HepG2 (cell line): ENCODE results near the gene ARRDC3. TPM values are rescaled to one million over a fixed set of nuclear protein-coding genes. Genes with fewer than 3 reads are reported as not detected.

Experiments used
- ATAC-seq: fragments of 200-7000 bp; cut with Tn5 transposase; 3 replicates; pipeline ENCODE4 v1.9.1; 2020; ENCODE audit warnings: mild to moderate bottlenecking, moderate library complexity
- BruUV-seq: library from RNA; stranded (reverse); fragments of 400-500 nt; replicated peaks from 2 replicates; lab custom pipeline; 2021; lab: Mats Ljungman, UMichigan
- CTCF ChIA-PET: fragments of 300-600 bp; formaldehyde crosslinking; extraction: SDS; loops from one replicate; lab custom pipeline; 2021; ENCODE audit warnings: low total read pairs, inconsistent platforms, low intra/inter-chr PET ratio; lab: Yijun Ruan, JAX
- POLR2A ChIA-PET: fragments of 350-600 bp; sonication (Branson Sonifier 250); formaldehyde crosslinking; loops from one replicate; lab custom pipeline; 2020; ENCODE audit warnings: antibody characterized with exemption, inconsistent platforms; lab: Yijun Ruan, JAX
- DNase-seq: peaks from one replicate; pipeline ENCODE4 v3.0.0-alpha.2; 2015; ENCODE audit warnings: low spot score
- FAIRE-seq: peaks from 3 replicates; lab custom pipeline; 2011; peaks lifted over from hg19 to GRCh38; lab: Jason Lieb, UNC
- H2AFZ ChIP-seq: one replicate; pipeline ENCODE4 v1.6.1; 2011; ENCODE audit warnings: low read length, inconsistent platforms
- H3K27ac ChIP-seq: fragments of 300-600 bp; 3 replicates; pipeline ENCODE4 v1.8.0; 2011; ENCODE audit warnings: mixed run types, mild to moderate bottlenecking, mixed read lengths, low read length, inconsistent platforms; ENCODE audit not compliant: insufficient read depth; ENCODE audit errors: extremely low read length
- H3K27me3 ChIP-seq, 2 experiments: fragments of 200-600 bp in 1 of 2; 2 replicates in 1 of 2; 3 replicates in 1 of 2; pipeline versions ENCODE4 v1.6.0 to v1.8.0; 2011; ENCODE audit warnings: low read length in 2 of 2, mild to moderate bottlenecking in 2 of 2, moderate library complexity in 2 of 2, inconsistent platforms in 1 of 2; ENCODE audit not compliant: insufficient read depth in 2 of 2, control insufficient read depth in 1 of 2
- H3K36me3 ChIP-seq, 2 experiments: fragments of 200-600 bp in 1 of 2; replicated peaks in 1 of 2; 2 replicates in 1 of 2; 3 replicates in 1 of 2; pipeline versions ENCODE4 v1.5.1 to v1.8.0; 2011; ENCODE audit warnings: low read length in 2 of 2, inconsistent platforms in 1 of 2; ENCODE audit not compliant: insufficient read depth in 2 of 2, control insufficient read depth in 1 of 2
- H3K4me1 ChIP-seq: 2 replicates; pipeline ENCODE4 v1.5.1; 2012; ENCODE audit warnings: low read length, inconsistent platforms; ENCODE audit not compliant: insufficient read depth
- H3K4me2 ChIP-seq: 2 replicates; pipeline ENCODE4 v1.6.0; 2011; ENCODE audit warnings: low read depth, low read length, inconsistent platforms
- H3K4me3 ChIP-seq, 3 experiments: fragments of 200-600 bp in 1 of 3; sonication (generic), shearing (Covaris generic) in 1 of 3; replicated peaks in 1 of 3; 2 replicates each; pipeline ENCODE4 v1.5.1; 2011 to 2016; ENCODE audit warnings: low read length in 3 of 3, inconsistent platforms in 2 of 3, low read depth in 2 of 3, mild to moderate bottlenecking in 2 of 3, control low read depth in 1 of 3, mixed read lengths in 1 of 3; ENCODE audit not compliant: insufficient read depth in 1 of 3
- H3K79me2 ChIP-seq: one replicate; pipeline ENCODE4 v1.6.1; 2011; ENCODE audit warnings: low read length, inconsistent platforms; ENCODE audit not compliant: insufficient read depth
- H3K9ac ChIP-seq: 2 replicates; pipeline ENCODE4 v1.6.0; 2011; ENCODE audit warnings: mild to moderate bottlenecking, low read depth, low read length, inconsistent platforms; ENCODE audit not compliant: insufficient read depth
- H3K9me3 ChIP-seq: 2 replicates; pipeline ENCODE4 v1.5.1; 2012; ENCODE audit warnings: mild to moderate bottlenecking, low read length
- H4K20me1 ChIP-seq: 2 replicates; pipeline ENCODE4 v1.6.0; 2011; ENCODE audit warnings: inconsistent platforms, mild to moderate bottlenecking, low read length, moderate library complexity; ENCODE audit not compliant: insufficient read depth
- NFE2L1 ChIP-seq: sonication (generic); formaldehyde crosslinking; IDR thresholded peaks from 2 replicates; pipeline ENCODE4 v1.4.0; 2020; ENCODE audit warnings: missing genetic modification reagents, mild to moderate bottlenecking, borderline replicate concordance
- ZNF652 ChIP-seq: IDR thresholded peaks from 2 replicates; pipeline ENCODE4 v1.6.1; 2016; ENCODE audit warnings: low read depth, borderline replicate concordance
- ZSCAN9 ChIP-seq: IDR thresholded peaks from 2 replicates; pipeline ENCODE4 v1.6.1; 2016; ENCODE audit warnings: borderline replicate concordance
- WGBS: methylation state at CpG from one replicate; pipeline ENCODE4 v1.1.6; 2017; ENCODE audit warnings: low lambda C conversion rate; 5-methylcytosine and 5-hydroxymethylcytosine counted together
- in situ Hi-C: cut with HindIII; loops from 2 replicates; pipeline ENCODE4 v1.10.0; 2017; ENCODE audit warnings: low pct_unique_long_range_greater_than_20kb; ENCODE audit not compliant: extremely low pct_ligation_motif_present
- intact Hi-C: fragments of 100-400 bp; cut with micrococcal nuclease; formaldehyde crosslinking; loops from one replicate; pipeline ENCODE4 v1.10.0; 2022; ENCODE audit not compliant: unreplicated experiment
- polyA plus RNA-seq, 8 experiments: library from polyadenylated mRNA; depleted of rRNA in 3 of 8; stranded (reverse) in 7 of 8; unstranded in 1 of 8; fragments of >200 nt; fragmentation: Illumina TruSeq in 4 of 8; extraction: Trizol in 4 of 8; gene quantifications; 2 replicates each; pipeline versions ENCODE4 v1.2.1 to v1.2.3, GENCODE V29; 2011 to 2016; ENCODE audit warnings: low read depth in 4 of 8, missing spikeins in 1 of 8, mixed read lengths in 1 of 8; ENCODE audit not compliant: insufficient read depth in 1 of 8
- total RNA-seq, 5 experiments: library from RNA; depleted of rRNA; stranded (reverse); fragments of >200 nt; fragmentation: Illumina TruSeq; extraction: Trizol; gene quantifications; 2 replicates each; pipeline ENCODE4 v1.2.3, GENCODE V29; 2016; ENCODE audit warnings: low read depth in 1 of 5
- TF ChIP-seq, protein P1 (sequence below): sonication (generic); formaldehyde crosslinking; IDR thresholded peaks from 2 replicates; pipeline ENCODE4 v1.9.0; 2021; ENCODE audit warnings: missing genetic modification reagents, mild to moderate bottlenecking, borderline replicate concordance
- TF ChIP-seq, protein P2 (sequence below): IDR thresholded peaks from 2 replicates; pipeline ENCODE4 v1.6.1; 2016; ENCODE audit warnings: low read depth, missing genetic modification reagents, missing compliant biosample characterization

Gene ARRDC3
- total and polyA plus RNA-seq, 2 of the 13 experiments (the other 11 are each of a cell fraction or from before 2014, with no cell fraction given), result 3.4 to 24.4 TPM

DNA sequence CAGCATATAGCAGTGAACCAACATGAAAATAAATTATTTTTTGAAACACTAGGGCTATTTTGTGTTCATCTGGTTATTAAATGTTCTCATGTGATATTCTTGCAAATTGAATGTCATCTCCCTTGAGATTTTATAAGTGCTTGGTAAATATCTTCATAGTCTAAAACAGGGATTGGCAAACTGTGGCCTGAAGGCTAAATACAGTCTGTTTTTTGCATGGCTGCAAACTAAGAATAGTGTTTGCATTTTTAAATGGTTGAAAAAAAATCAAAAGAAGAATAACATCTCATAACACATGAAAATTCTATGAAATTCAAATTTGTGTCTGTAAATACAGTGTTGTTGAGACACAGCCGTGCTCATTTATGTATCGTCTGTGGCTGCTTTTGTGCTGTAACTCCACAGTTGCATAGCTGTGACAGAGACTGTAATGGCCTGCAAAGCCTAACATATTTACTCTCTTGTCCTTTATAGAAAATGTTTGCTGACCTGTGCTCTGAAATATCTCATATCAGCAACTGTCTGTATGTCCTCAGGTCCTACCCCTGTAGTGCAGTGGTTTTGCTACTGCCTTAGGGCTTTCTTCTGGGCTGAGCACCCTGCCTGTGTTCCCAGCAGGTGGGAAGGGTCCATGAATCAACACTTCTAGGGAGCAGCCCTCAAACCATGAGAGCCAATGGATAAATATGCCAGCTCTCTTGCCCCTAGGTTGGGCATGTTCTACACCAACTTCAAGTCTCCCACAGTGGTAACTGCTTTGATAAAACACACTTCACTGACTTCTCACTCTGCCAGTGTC lies 41.7 kb upstream of the ARRDC3 start:
- DNase-seq (no peak), ATAC-seq (no peak), FAIRE-seq (no peak)
- in situ Hi-C loops, result no loop called here
- no peaks in the 10 kb centered on the region for H4K20me1 ChIP-seq
- no peaks in the 10 kb centered on the region for H3K4me1 ChIP-seq
- no peak overlapping the region for H2AFZ ChIP-seq
- H3K4me3 ChIP-seq, result no peak overlapping the region
- intact Hi-C loops, result no loop called here
- 40% methylated on average over 2 of the region's 2 CpGs for WGBS
- CTCF ChIA-PET, result no interaction called here
- POLR2A ChIA-PET, result no interaction called here
- H3K27ac ChIP-seq, result no peak overlapping the region
- TF ChIP-seq, protein P1, sequence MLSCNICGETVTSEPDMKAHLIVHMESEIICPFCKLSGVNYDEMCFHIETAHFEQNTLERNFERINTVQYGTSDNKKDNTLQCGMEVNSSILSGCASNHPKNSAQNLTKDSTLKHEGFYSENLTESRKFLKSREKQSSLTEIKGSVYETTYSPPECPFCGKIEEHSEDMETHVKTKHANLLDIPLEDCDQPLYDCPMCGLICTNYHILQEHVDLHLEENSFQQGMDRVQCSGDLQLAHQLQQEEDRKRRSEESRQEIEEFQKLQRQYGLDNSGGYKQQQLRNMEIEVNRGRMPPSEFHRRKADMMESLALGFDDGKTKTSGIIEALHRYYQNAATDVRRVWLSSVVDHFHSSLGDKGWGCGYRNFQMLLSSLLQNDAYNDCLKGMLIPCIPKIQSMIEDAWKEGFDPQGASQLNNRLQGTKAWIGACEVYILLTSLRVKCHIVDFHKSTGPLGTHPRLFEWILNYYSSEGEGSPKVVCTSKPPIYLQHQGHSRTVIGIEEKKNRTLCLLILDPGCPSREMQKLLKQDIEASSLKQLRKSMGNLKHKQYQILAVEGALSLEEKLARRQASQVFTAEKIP (CRISPR knock-in tag), result no peak
- TF ChIP-seq NFE2L1 (CRISPR knock-in tag) (no peak), ZSCAN9 (CRISPR knock-in tag) (no peak), ZNF652 (CRISPR knock-in tag) (no peak)
- TF ChIP-seq, protein P2, sequence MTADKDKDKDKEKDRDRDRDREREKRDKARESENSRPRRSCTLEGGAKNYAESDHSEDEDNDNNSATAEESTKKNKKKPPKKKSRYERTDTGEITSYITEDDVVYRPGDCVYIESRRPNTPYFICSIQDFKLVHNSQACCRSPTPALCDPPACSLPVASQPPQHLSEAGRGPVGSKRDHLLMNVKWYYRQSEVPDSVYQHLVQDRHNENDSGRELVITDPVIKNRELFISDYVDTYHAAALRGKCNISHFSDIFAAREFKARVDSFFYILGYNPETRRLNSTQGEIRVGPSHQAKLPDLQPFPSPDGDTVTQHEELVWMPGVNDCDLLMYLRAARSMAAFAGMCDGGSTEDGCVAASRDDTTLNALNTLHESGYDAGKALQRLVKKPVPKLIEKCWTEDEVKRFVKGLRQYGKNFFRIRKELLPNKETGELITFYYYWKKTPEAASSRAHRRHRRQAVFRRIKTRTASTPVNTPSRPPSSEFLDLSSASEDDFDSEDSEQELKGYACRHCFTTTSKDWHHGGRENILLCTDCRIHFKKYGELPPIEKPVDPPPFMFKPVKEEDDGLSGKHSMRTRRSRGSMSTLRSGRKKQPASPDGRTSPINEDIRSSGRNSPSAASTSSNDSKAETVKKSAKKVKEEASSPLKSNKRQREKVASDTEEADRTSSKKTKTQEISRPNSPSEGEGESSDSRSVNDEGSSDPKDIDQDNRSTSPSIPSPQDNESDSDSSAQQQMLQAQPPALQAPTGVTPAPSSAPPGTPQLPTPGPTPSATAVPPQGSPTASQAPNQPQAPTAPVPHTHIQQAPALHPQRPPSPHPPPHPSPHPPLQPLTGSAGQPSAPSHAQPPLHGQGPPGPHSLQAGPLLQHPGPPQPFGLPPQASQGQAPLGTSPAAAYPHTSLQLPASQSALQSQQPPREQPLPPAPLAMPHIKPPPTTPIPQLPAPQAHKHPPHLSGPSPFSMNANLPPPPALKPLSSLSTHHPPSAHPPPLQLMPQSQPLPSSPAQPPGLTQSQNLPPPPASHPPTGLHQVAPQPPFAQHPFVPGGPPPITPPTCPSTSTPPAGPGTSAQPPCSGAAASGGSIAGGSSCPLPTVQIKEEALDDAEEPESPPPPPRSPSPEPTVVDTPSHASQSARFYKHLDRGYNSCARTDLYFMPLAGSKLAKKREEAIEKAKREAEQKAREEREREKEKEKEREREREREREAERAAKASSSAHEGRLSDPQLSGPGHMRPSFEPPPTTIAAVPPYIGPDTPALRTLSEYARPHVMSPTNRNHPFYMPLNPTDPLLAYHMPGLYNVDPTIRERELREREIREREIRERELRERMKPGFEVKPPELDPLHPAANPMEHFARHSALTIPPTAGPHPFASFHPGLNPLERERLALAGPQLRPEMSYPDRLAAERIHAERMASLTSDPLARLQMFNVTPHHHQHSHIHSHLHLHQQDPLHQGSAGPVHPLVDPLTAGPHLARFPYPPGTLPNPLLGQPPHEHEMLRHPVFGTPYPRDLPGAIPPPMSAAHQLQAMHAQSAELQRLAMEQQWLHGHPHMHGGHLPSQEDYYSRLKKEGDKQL, result no peak
- H3K27me3 ChIP-seq, result no peaks in the 10 kb centered on the region
- BruUV-seq, result no TSS peak
- no peaks in the 10 kb centered on the region for H3K9me3 ChIP-seq
- H3K9ac ChIP-seq, result no peak overlapping the region
- no peaks in the 10 kb centered on the region for H3K79me2 ChIP-seq
- H3K4me2 ChIP-seq, result no peak overlapping the region
- no peaks in the 10 kb centered on the region for H3K36me3 ChIP-seq
